OCI-LY7 (cell line): ENCODE data around the gene LYAR. TPM values are rescaled to one million over a fixed set of nuclear protein-coding genes. Genes with fewer than 3 reads are reported as not detected.

Experiments
- BruUV-seq: library from RNA; stranded (reverse); fragments of 400-500 nt; replicated peaks from 2 replicates; lab custom pipeline; 2021; lab: Mats Ljungman, UMichigan
- CTCF ChIA-PET: fragments of 300-600 bp; sonication (Branson Sonifier 250); formaldehyde crosslinking; loops from one replicate; lab custom pipeline; 2022; ENCODE audit warnings: antibody characterized with exemption; ENCODE audit not compliant: unreplicated experiment; lab: Charles Lee
- POLR2A ChIA-PET: fragments of 300-600 bp; sonication (Branson Sonifier 250); formaldehyde crosslinking; loops from one replicate; lab custom pipeline; 2022; ENCODE audit warnings: antibody characterized with exemption; lab: Charles Lee
- DNase-seq: peaks from one replicate; pipeline ENCODE4 v3.0.0-alpha.2; 2015; ENCODE audit warnings: low spot score
- H2AFZ ChIP-seq: fragments of 200-600 bp; sonication (generic), shearing (Covaris generic); 2 replicates; pipeline ENCODE4 v1.6.1; 2014; ENCODE audit warnings: mild to moderate bottlenecking, antibody characterized with exemption, low read length, moderate library complexity
- H3K27ac ChIP-seq: fragments of 200-600 bp; sonication (generic); 2 replicates; pipeline ENCODE4 v1.5.1; 2014; ENCODE audit warnings: mixed run types, low read depth, mild to moderate bottlenecking, moderate library complexity, low read length, inconsistent platforms; ENCODE audit not compliant: poor library complexity, severe bottlenecking
- H3K36me3 ChIP-seq: fragments of 200-600 bp; sonication (generic); 2 replicates; pipeline ENCODE4 v1.6.1; 2014; ENCODE audit warnings: mild to moderate bottlenecking, antibody characterized with exemption, low read length, moderate library complexity, mixed read lengths; ENCODE audit not compliant: insufficient read depth
- H3K4me1 ChIP-seq: fragments of 200-600 bp; sonication (generic); 2 replicates; pipeline ENCODE4 v1.5.1; 2014; ENCODE audit warnings: mild to moderate bottlenecking, low read length; ENCODE audit not compliant: insufficient read depth, poor library complexity, severe bottlenecking
- H3K4me2 ChIP-seq: fragments of 200-600 bp; sonication (generic); 2 replicates; pipeline ENCODE4 v1.6.1; 2014; ENCODE audit warnings: mild to moderate bottlenecking, low read length
- H3K4me3 ChIP-seq: fragments of 200-600 bp; sonication (generic); 2 replicates; pipeline ENCODE4 v1.5.1; 2014; ENCODE audit warnings: mild to moderate bottlenecking, low read depth, low read length; ENCODE audit not compliant: poor library complexity, severe bottlenecking
- H3K79me2 ChIP-seq: fragments of 200-600 bp; sonication (generic); 2 replicates; pipeline ENCODE4 v1.6.1; 2016; ENCODE audit warnings: low read depth, mild to moderate bottlenecking, low read length, moderate library complexity, mixed read lengths; ENCODE audit not compliant: insufficient read depth
- H3K9me2 ChIP-seq: fragments of 200-600 bp; sonication (generic); 2 replicates; pipeline ENCODE4 v1.6.1; 2016; ENCODE audit warnings: mild to moderate bottlenecking, low read length, mixed read lengths; ENCODE audit not compliant: insufficient read depth
- H3K9me3 ChIP-seq: fragments of 200-600 bp; sonication (generic); 2 replicates; pipeline ENCODE4 v1.6.1; 2014; ENCODE audit warnings: mild to moderate bottlenecking, mixed run types, low read length, mixed read lengths
- H4K20me1 ChIP-seq: fragments of 200-600 bp; sonication (generic); 2 replicates; pipeline ENCODE4 v1.6.1; 2014; ENCODE audit warnings: mild to moderate bottlenecking, antibody characterized with exemption, low read length, moderate library complexity, mixed read lengths; ENCODE audit not compliant: insufficient read depth
- CTCF ChIP-seq: fragments of 200-600 bp; sonication (generic); conservative IDR thresholded peaks from 2 replicates; pipeline ENCODE4 v1.5.1; 2014; ENCODE audit warnings: mild to moderate bottlenecking, antibody characterized with exemption, low read length, moderate library complexity, mixed read lengths
- EZH2phosphoT487 ChIP-seq: fragments of 200-600 bp; sonication (generic); IDR thresholded peaks from 2 replicates; pipeline ENCODE4 v1.6.1; 2018; ENCODE audit warnings: low read depth, borderline replicate concordance, mild to moderate bottlenecking, mixed run types, antibody characterized with exemption, low read length, moderate library complexity, mixed read lengths
- intact Hi-C: fragments of 100-400 bp; cut with micrococcal nuclease; formaldehyde crosslinking; loops from one replicate; pipeline ENCODE4 v1.10.0; 2022; ENCODE audit not compliant: unreplicated experiment
- total RNA-seq, 2 experiments: library from RNA; depleted of rRNA in 1 of 2; stranded (reverse); fragments of >200 nt in 1 of 2; shearing (Covaris generic) in 1 of 2; gene quantifications; 2 replicates each; pipeline ENCODE4 v1.2.3, GENCODE V29; 2014 to 2022

Gene LYAR
- total RNA-seq, 2 experiments from 2014 or later: 58.5 to 58.8 TPM

- no peak within 1 kb of the TSS for H3K4me2 ChIP-seq
- H3K27ac ChIP-seq: no peak within 1 kb of the TSS
- TF ChIP-seq EZH2phosphoT487 (no peak), CTCF (no peak)
- CTCF ChIA-PET: no interaction called here
- no peaks in the 10 kb centered on the region for H3K4me1 ChIP-seq
- no peak within 1 kb of the TSS for H2AFZ ChIP-seq
- no peak for DNase-seq
- no peaks in the 10 kb centered on the region for H3K9me3 ChIP-seq
- intact Hi-C loops: no loop called here
- H3K4me3 ChIP-seq: no peak within 1 kb of the TSS
- no TSS peak for BruUV-seq
- no peaks in the 10 kb centered on the region for H3K79me2 ChIP-seq
- H3K36me3 ChIP-seq: no peaks in the 10 kb centered on the region
- H3K9me2 ChIP-seq: no peaks in the 10 kb centered on the region
- POLR2A ChIA-PET: no interaction called here
- no peaks in the 10 kb centered on the region for H4K20me1 ChIP-seq
Observed at GRCh38 chr4:4226606-4227438, 63.1 kb downstream of the LYAR start, which contains the start of gene OTOP1. Gene OTOP1 (minus strand): TSS chr4:4226929. CDS start chr4:4226864, 65 bp downstream.

- no peak for DNase-seq
- no peaks in the 10 kb centered on the region for H3K36me3 ChIP-seq
- intact Hi-C loops: no loop called here
- H3K4me1 ChIP-seq: no peaks in the 10 kb centered on the region
- H3K79me2 ChIP-seq: no peaks in the 10 kb centered on the region
- no peak overlapping the region for H2AFZ ChIP-seq
- no peak overlapping the region for H3K27ac ChIP-seq
- H3K9me2 ChIP-seq: no peaks in the 10 kb centered on the region
- BruUV-seq: no TSS peak
- no peak overlapping the region for H3K4me2 ChIP-seq
- no peaks in the 10 kb centered on the region for H3K9me3 ChIP-seq
- TF ChIP-seq CTCF: no peak
- no peak for TF ChIP-seq EZH2phosphoT487
- POLR2A ChIA-PET: no interaction called here
- no peak overlapping the region for H3K4me3 ChIP-seq
- no peaks in the 10 kb centered on the region for H4K20me1 ChIP-seq
- CTCF ChIA-PET: no interaction called here
Observed at GRCh38 chr4:4225915-4226605, 63.9 kb downstream of the LYAR start.

Other genes starting within 250 kb of the LYAR start
- gene OTOP1, start 63.2 kb downstream of the LYAR start, total RNA-seq (2014; rRNA removed; shearing (Covaris generic)): not detected in 2 replicates
- not detected in 2 replicates for gene OTOP1, start 63.2 kb downstream of the LYAR start, total RNA-seq (2022)
- gene TMEM128, start 41.9 kb downstream of the LYAR start, total RNA-seq (2014; rRNA removed; shearing (Covaris generic)): 11.2 and 13.9 TPM in 2 replicates
- gene TMEM128, start 41.9 kb downstream of the LYAR start, total RNA-seq (2022): 17.8 and 20.6 TPM in 2 replicates
- 6.5 and 9.9 TPM in 2 replicates for gene ZBTB49, start 97 bp upstream of the LYAR start, total RNA-seq (2014; rRNA removed; shearing (Covaris generic))
- gene ZBTB49, start 97 bp upstream of the LYAR start, total RNA-seq (2022): 8.7 and 12.8 TPM in 2 replicates
- gene NSG1, start 96.9 kb upstream of the LYAR start, total RNA-seq (2014; rRNA removed; shearing (Covaris generic)): 28.8 and 38.8 TPM in 2 replicates
- 35.5 and 36.6 TPM in 2 replicates for gene NSG1, start 96.9 kb upstream of the LYAR start, total RNA-seq (2022)